ENCODE measurements around the gene MINDY1. TPM values are rescaled to one million over a fixed set of nuclear protein-coding genes. Genes with fewer than 3 reads are reported as not detected.
A peak's percentile ranks its signal among the peaks of the same experiment; 100 is the strongest.

The MINDY1 gene
- total RNA-seq, 4 donors from 2014 or later = 50.9 to 103 (median 90.4) TPM

DNA sequence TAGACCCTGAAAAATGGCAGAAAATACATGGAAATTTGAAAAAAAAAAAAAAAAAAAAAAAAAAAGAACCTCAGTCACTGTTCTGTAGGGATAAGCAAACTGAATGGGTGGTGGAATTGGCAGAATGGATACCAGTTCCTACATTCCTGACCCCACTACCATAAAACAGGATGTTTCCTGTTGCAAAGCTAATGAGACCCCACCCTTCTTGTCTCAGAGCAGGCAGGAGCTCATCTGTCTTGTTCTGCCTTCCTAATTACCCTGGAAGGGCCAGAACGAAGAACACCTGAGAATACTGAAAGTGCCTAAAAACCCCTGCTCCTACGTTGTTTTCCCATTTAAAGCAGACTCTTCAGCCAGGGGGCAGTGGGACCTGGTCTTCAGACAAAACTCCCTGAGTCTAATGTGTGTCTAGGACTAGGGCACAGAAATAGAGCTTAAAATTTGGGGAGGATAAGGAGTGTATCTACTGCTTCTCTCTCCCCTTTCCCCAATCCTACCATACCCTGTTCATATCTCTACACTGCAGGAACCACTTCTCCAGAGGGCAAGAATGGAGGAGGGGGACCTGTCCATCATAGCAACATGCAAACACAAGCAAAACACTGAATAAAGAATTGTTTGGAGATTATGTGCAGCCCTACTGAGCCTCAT lies 44.8 kb upstream of the MINDY1 start:
- Histone ChIP-seq H3K36me3 (peaks cover 36 to 46% of the 10 kb centered on the region in 2 donors), H3K4me1 (peaks cover 26 to 34% of the 10 kb centered on the region in 2 donors), H3K27me3 (no peaks in the 10 kb centered on the region), H3K9me3 (no peaks in the 10 kb centered on the region), H3K27ac (no peak overlapping the region), H3K4me3 (replicated peaks in 1 of 3) (no peak overlapping the region)
- no peak for DNase-seq
- intact Hi-C loops (cut with DNase I) = no loop called here
- TF ChIP-seq, protein P1, sequence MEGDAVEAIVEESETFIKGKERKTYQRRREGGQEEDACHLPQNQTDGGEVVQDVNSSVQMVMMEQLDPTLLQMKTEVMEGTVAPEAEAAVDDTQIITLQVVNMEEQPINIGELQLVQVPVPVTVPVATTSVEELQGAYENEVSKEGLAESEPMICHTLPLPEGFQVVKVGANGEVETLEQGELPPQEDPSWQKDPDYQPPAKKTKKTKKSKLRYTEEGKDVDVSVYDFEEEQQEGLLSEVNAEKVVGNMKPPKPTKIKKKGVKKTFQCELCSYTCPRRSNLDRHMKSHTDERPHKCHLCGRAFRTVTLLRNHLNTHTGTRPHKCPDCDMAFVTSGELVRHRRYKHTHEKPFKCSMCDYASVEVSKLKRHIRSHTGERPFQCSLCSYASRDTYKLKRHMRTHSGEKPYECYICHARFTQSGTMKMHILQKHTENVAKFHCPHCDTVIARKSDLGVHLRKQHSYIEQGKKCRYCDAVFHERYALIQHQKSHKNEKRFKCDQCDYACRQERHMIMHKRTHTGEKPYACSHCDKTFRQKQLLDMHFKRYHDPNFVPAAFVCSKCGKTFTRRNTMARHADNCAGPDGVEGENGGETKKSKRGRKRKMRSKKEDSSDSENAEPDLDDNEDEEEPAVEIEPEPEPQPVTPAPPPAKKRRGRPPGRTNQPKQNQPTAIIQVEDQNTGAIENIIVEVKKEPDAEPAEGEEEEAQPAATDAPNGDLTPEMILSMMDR (IDR thresholded peaks at IDR 0.05) = no peak
- TF ChIP-seq POLR2A (IDR thresholded peaks at IDR 0.05) = no peak
- 73 to 79% methylated on average over 2 of the region's 2 CpGs for WGBS, 2 donors

DNA sequence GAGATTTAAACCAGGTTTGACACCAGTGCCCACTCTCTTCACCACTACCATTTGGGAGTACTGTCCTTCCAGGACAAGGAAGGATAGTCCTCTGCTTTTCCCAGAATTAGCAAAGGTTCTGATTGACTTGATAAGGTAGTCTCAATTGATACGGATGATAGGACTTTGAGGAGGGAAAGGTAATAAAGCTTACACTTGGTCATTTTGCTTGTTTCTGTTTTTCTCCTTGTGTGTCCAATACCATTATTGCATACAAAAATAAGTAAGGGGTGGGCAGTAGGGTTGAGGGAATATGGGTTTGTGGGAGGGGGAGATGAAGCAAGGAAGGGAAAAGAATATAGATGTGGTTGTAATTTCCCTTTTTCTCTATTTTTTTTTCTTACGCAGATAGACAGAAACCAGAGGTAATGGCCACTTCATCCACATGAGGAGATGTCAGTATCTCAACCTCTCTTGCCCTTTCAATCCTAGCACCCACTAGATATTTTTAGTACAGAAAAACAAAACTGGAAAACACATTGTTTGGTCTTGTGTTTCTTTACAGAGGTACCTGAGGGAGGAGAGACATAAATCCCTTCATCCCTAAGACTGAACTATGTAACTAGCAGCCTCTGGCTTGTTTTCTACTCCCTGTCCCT lies 43.5 kb upstream of the MINDY1 start:
- Histone ChIP-seq H3K27me3 (no peaks in the 10 kb centered on the region), H3K27ac (peak overlapping the region in 2 of 3 donors; percentile 15 to 21), H3K36me3 (peaks cover 31 to 39% of the 10 kb centered on the region in 2 donors), H3K4me3 (replicated peaks in 1 of 3) (no peak overlapping the region), H3K9me3 (no peaks in the 10 kb centered on the region), H3K4me1 (peaks cover 13 to 21% of the 10 kb centered on the region in 2 donors)
- 83 to 93% methylated on average over 2 of the region's 2 CpGs for WGBS, 2 donors
- DNase-seq = no peak
- TF ChIP-seq POLR2A (IDR thresholded peaks at IDR 0.05) = no peak
- TF ChIP-seq, protein P1 (IDR thresholded peaks at IDR 0.05) = no peak
- intact Hi-C loops (cut with DNase I) = no loop called here

DNA sequence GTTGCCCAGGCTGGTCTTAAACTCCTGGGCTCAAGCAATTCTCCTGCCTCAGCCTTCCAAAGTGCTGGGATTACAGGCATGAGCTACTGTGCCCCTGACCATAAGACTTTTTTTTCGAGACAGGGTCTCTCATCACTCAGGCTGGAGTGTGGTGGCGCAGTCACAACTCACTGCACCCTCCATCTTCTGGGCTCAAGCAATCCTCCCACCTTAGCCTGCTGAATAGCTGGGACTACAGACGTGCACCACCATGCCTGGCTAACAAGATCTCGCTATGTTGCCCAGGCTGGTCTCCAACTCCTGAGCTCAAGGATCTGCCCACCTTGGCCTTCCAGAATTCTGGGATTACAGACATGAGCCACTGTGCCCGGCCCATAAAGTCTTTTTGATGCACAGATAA lies 42.8 kb upstream of the MINDY1 start:
- Histone ChIP-seq H3K4me1 (peaks cover 11 to 18% of the 10 kb centered on the region in 2 donors), H3K27ac (peak overlapping the region in 1 of 3 donors; percentile 95), H3K36me3 (peaks cover 25 to 31% of the 10 kb centered on the region in 2 donors), H3K9me3 (no peaks in the 10 kb centered on the region), H3K4me3 (replicated peaks in 1 of 3) (no peak overlapping the region), H3K27me3 (no peaks in the 10 kb centered on the region)
- no peak for DNase-seq
- TF ChIP-seq, protein P1 (IDR thresholded peaks at IDR 0.05) = no peak
- no peak for TF ChIP-seq POLR2A (IDR thresholded peaks at IDR 0.05)
- WGBS, 2 donors = 94 to 97% methylated on average over 5 of the region's 5 CpGs
- intact Hi-C loops (cut with DNase I) = no loop called here

DNA sequence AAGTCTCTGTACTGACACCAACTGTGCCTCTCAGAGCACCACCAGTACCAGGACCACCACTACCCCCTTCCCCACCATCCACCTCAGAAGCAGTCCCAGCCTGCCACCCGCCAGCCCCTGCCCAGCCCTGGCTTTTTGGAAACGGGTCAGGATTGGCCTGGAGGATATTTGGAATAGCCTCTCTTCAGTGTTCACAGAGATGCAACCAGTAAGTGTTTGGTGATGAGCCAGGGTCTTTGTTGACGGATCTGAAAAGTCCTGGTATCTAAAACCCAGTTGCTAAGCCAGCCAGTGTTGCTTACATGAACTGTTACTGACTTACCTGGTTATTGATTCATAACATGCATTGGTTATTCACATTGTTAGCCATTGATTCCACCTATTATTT lies 41.9 kb upstream of the MINDY1 start:
- peak overlapping the region; percentile 89 to 95 (median 95) for H3K27ac ChIP-seq
- DNase-seq = no peak
- H3K36me3 ChIP-seq = peaks cover 17 to 23% of the 10 kb centered on the region in 2 donors
- TF ChIP-seq POLR2A (IDR thresholded peaks at IDR 0.05) = no peak
- TF ChIP-seq, protein P1 (IDR thresholded peaks at IDR 0.05) = peak in 1 of 6 experiments; percentile 56
- no peaks in the 10 kb centered on the region for H3K9me3 ChIP-seq
- no peaks in the 10 kb centered on the region for H3K27me3 ChIP-seq
- peak overlapping the region in 2 of 3 donors; percentile 69 to 74 for H3K4me3 ChIP-seq (replicated peaks in 1 of 3)
- peaks cover 11 to 18% of the 10 kb centered on the region in 2 donors for H3K4me1 ChIP-seq
- intact Hi-C loops (cut with DNase I) = no loop called here
- 13 to 15% methylated on average over 2 to 3 of the region's 3 CpGs for WGBS, 2 donors

All from thyroid gland (tissue), 4 donors.